CD4-positive, alpha-beta T cell treated with Interleukin-21 for 1 hour (primary cell): ENCODE results near the gene ANKRD40.

Source experiments
- DNase-seq: peaks from one replicate; pipeline ENCODE4 v3.0.0-alpha.2; 2020

Gene ANKRD40

DNA sequence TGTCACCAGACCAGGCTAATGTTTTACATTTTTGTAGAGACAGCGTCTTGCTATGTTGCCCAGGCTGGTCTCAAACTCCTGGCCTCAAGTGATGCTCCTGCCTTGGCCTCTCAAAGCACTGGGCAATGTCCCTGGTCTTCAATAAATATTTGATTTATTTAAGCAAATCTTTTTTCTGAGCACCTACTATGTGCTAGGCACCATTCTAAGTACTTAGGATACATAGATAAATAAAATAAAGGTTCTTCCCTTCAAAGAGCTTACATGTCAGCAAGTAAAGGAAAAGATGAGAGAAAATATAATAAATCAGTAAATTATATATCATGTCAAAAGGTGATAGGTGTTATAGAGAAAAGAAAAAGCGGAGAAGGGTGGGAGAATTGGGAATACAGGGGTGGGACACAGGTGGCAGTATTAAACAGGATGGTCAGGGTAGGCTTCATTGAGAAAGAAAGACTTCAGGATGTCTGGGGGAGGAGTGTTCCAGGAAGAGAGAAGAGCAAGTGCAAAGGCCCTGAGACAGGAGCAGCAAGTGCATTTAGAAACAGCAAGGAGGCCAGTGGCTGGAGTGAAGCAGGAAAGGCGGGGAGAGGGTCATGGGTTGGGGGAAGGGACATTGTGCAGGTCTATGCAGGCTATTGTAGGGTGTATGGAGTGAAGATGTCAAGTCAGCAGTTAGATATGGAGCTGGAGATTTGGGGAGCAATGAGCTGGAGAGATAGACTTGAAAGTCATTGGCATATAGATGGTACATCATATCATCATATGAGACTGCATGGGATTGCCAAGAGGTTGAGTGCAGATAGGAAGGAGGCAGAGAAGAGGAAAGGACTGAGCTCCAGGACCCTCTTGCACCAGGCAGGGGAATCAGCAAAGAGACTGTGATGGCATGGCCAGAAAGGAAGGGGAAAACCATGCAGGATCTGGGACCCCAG, 61.7 kb downstream of the ANKRD40 start:
- DNase-seq, result no peak
